IgD-negative memory B cell (primary cell): ENCODE results near the gene ECI2. TPM values are rescaled to one million over a fixed set of nuclear protein-coding genes. Genes with fewer than 3 reads are reported as not detected.
A peak's percentile ranks its signal among the peaks of the same experiment; 100 is the strongest.
"Not testable (repeated sequence)": the region's sequence is repeated elsewhere in the genome, so short reads cannot be mapped to it uniquely, and the experiment has no call there.

Source experiments
- H3K27ac Mint-ChIP-seq, 3 donors: one replicate each; pipeline ENCODE4 v1.8.0; 2020 to 2022; ENCODE audit warnings: mild to moderate bottlenecking in 3 of 3, mixed read lengths in 3 of 3, moderate library complexity in 1 of 3
- H3K27me3 Mint-ChIP-seq: one replicate; pipeline ENCODE4 v1.8.0; 2021; ENCODE audit warnings: mixed read lengths
- H3K36me3 Mint-ChIP-seq: one replicate; pipeline ENCODE4 v1.8.0; 2020; ENCODE audit warnings: mild to moderate bottlenecking, mixed read lengths
- H3K4me1 Mint-ChIP-seq, 3 donors: one replicate each; pipeline ENCODE4 v1.8.0; 2020 to 2022; ENCODE audit warnings: mixed read lengths in 3 of 3, mild to moderate bottlenecking in 1 of 3
- H3K4me3 Mint-ChIP-seq, 4 donors: one replicate each; pipeline ENCODE4 v1.8.0; 2020 to 2022; ENCODE audit warnings: mild to moderate bottlenecking in 4 of 4, mixed read lengths in 4 of 4, moderate library complexity in 3 of 4
- H3K9me3 Mint-ChIP-seq, 3 donors: one replicate each; pipeline ENCODE4 v1.8.0; 2020 to 2021; ENCODE audit warnings: mixed read lengths in 3 of 3, mild to moderate bottlenecking in 1 of 3
- polyA plus RNA-seq: library from polyadenylated mRNA; unstranded; fragments of 300-500 nt; fragmentation: Illumina TruSeq; gene quantifications from one replicate; pipeline ENCODE4 v1.2.3, GENCODE V29; 2021

ECI2 gene
- polyA plus RNA-seq, 1 donor from 2014 or later = 37.0 TPM

GRCh38 chr6:4128748-4129147 lies 6.6 kb downstream of the ECI2 start:
- H3K9me3 Mint-ChIP-seq = no peaks in the 10 kb centered on the region
- peak overlapping the region in 1 of 4 donors; percentile 26 for H3K4me3 Mint-ChIP-seq
- H3K4me1 Mint-ChIP-seq = peaks cover 6 to 14% (median 9%) of the 10 kb centered on the region in 3 donors
- H3K36me3 Mint-ChIP-seq = peaks cover 19% of the 10 kb centered on the region
- H3K27me3 Mint-ChIP-seq = no peaks in the 10 kb centered on the region
- no peak overlapping the region for H3K27ac Mint-ChIP-seq

GRCh38 chr6:4128072-4128471 lies 7.3 kb downstream of the ECI2 start:
- H3K4me3 Mint-ChIP-seq = no peak overlapping the region
- H3K36me3 Mint-ChIP-seq = peaks cover 17% of the 10 kb centered on the region
- H3K27ac Mint-ChIP-seq = no peak overlapping the region
- H3K4me1 Mint-ChIP-seq = peaks cover 2 to 7% (median 2%) of the 10 kb centered on the region in 3 donors
- H3K9me3 Mint-ChIP-seq = no peaks in the 10 kb centered on the region
- no peaks in the 10 kb centered on the region for H3K27me3 Mint-ChIP-seq

- Mint-ChIP-seq H3K27ac (no peak overlapping the region), H3K4me3 (no peak overlapping the region), H3K4me1 (no peaks in the 10 kb centered on the region), H3K27me3 (no peaks in the 10 kb centered on the region), H3K36me3 (peaks cover 17% of the 10 kb centered on the region), H3K9me3 (peaks cover 0 to 3% (median 2%) of the 10 kb centered on the region in 3 donors)
Observed at GRCh38 chr6:4125933-4126864, 9.2 kb downstream of the ECI2 start.

GRCh38 chr6:4125500-4125899 lies 9.9 kb downstream of the ECI2 start:
- H3K36me3 Mint-ChIP-seq = peaks cover 21% of the 10 kb centered on the region
- no peak overlapping the region for H3K27ac Mint-ChIP-seq
- H3K4me1 Mint-ChIP-seq = no peaks in the 10 kb centered on the region
- H3K9me3 Mint-ChIP-seq = peaks cover 0 to 4% (median 2%) of the 10 kb centered on the region in 3 donors
- no peaks in the 10 kb centered on the region for H3K27me3 Mint-ChIP-seq
- no peak overlapping the region for H3K4me3 Mint-ChIP-seq

GRCh38 chr6:4124351-4124750 lies 11.0 kb downstream of the ECI2 start:
- Mint-ChIP-seq H3K27me3 (no peaks in the 10 kb centered on the region), H3K36me3 (peaks cover 23% of the 10 kb centered on the region), H3K27ac (no peak overlapping the region), H3K9me3 (peaks cover 0 to 4% (median 2%) of the 10 kb centered on the region in 3 donors), H3K4me1 (no peaks in the 10 kb centered on the region), H3K4me3 (no peak overlapping the region)

GRCh38 chr6:4115741-4116140 lies 19.6 kb downstream of the ECI2 start:
- Mint-ChIP-seq H3K36me3 (peaks cover 29% of the 10 kb centered on the region), H3K4me1 (no peaks in the 10 kb centered on the region), H3K27ac (no peak overlapping the region), H3K4me3 (no peak overlapping the region), H3K27me3 (peaks cover 7% of the 10 kb centered on the region), H3K9me3 (peaks cover 5 to 21% (median 9%) of the 10 kb centered on the region in 3 donors)

GRCh38 chr6:4114123-4114522 lies 21.3 kb downstream of the ECI2 start:
- Mint-ChIP-seq H3K36me3 (peaks cover 26% of the 10 kb centered on the region), H3K4me1 (no peaks in the 10 kb centered on the region)

GRCh38 chr6:4113649-4114048 lies 21.7 kb downstream of the ECI2 start:
- Mint-ChIP-seq H3K4me3 (peak overlapping the region in 1 of 4 donors; percentile 21), H3K9me3 (peaks cover 5 to 21% (median 9%) of the 10 kb centered on the region in 3 donors), H3K27ac (peak overlapping the region in 1 of 3 donors; percentile 19), H3K4me1 (no peaks in the 10 kb centered on the region), H3K36me3 (peaks cover 26% of the 10 kb centered on the region), H3K27me3 (peaks cover 7% of the 10 kb centered on the region)

More at GRCh38 chr6:4114123-4114522, 21.3 kb downstream of the ECI2 start:
- Mint-ChIP-seq H3K4me3 (no peak overlapping the region), H3K9me3 (peaks cover 5 to 21% (median 9%) of the 10 kb centered on the region in 3 donors), H3K27me3 (peaks cover 7% of the 10 kb centered on the region), H3K27ac (no peak overlapping the region)

- Mint-ChIP-seq H3K27ac (no peak overlapping the region), H3K4me1 (no peaks in the 10 kb centered on the region), H3K27me3 (peaks cover 7% of the 10 kb centered on the region), H3K36me3 (peaks cover 21% of the 10 kb centered on the region), H3K9me3 (peaks cover 5 to 21% (median 9%) of the 10 kb centered on the region in 3 donors), H3K4me3 (no peak overlapping the region)
Observed at GRCh38 chr6:4112366-4112765, 23.0 kb downstream of the ECI2 start.

- not testable (repeated sequence) for H3K27ac Mint-ChIP-seq, H3K27me3 Mint-ChIP-seq, H3K4me3 Mint-ChIP-seq, H3K4me1 Mint-ChIP-seq, H3K36me3 Mint-ChIP-seq
- peaks cover 2 to 15% (median 9%) of the 10 kb centered on the region in 3 donors for H3K9me3 Mint-ChIP-seq
Observed at GRCh38 chr6:4109363-4109815, 26.0 kb downstream of the ECI2 start.

GRCh38 chr6:4108561-4109093 lies 26.7 kb downstream of the ECI2 start:
- no peak overlapping the region for H3K4me3 Mint-ChIP-seq
- H3K9me3 Mint-ChIP-seq = peaks cover 2 to 9% (median 6%) of the 10 kb centered on the region in 3 donors
- H3K4me1 Mint-ChIP-seq = no peaks in the 10 kb centered on the region
- H3K36me3 Mint-ChIP-seq = peaks cover 6% of the 10 kb centered on the region
- H3K27ac Mint-ChIP-seq = no peak overlapping the region
- H3K27me3 Mint-ChIP-seq = peaks cover 5% of the 10 kb centered on the region

GRCh38 chr6:4107873-4108272 lies 27.5 kb downstream of the ECI2 start:
- Mint-ChIP-seq H3K9me3 (peaks cover 2 to 6% (median 4%) of the 10 kb centered on the region in 3 donors), H3K27me3 (peaks cover 5% of the 10 kb centered on the region), H3K36me3 (peaks cover 6% of the 10 kb centered on the region), H3K4me1 (no peaks in the 10 kb centered on the region), H3K27ac (no peak overlapping the region), H3K4me3 (no peak overlapping the region)

- no peaks in the 10 kb centered on the region for H3K4me1 Mint-ChIP-seq
- no peak overlapping the region for H3K27ac Mint-ChIP-seq
- no peaks in the 10 kb centered on the region for H3K27me3 Mint-ChIP-seq
- H3K9me3 Mint-ChIP-seq = no peaks in the 10 kb centered on the region
- H3K4me3 Mint-ChIP-seq = no peak overlapping the region
- H3K36me3 Mint-ChIP-seq = peaks cover 1% of the 10 kb centered on the region
Observed at GRCh38 chr6:4105980-4106536, 29.3 kb downstream of the ECI2 start.

- no peak overlapping the region for H3K27ac Mint-ChIP-seq
- no peak overlapping the region for H3K4me3 Mint-ChIP-seq
- peaks cover 2% of the 10 kb centered on the region for H3K27me3 Mint-ChIP-seq
- no peaks in the 10 kb centered on the region for H3K4me1 Mint-ChIP-seq
- H3K9me3 Mint-ChIP-seq = no peaks in the 10 kb centered on the region
- peaks cover 1% of the 10 kb centered on the region for H3K36me3 Mint-ChIP-seq
Observed at GRCh38 chr6:4103929-4104328, 31.4 kb downstream of the ECI2 start.

- no peaks in the 10 kb centered on the region for H3K9me3 Mint-ChIP-seq
- H3K27ac Mint-ChIP-seq = no peak overlapping the region
- H3K4me1 Mint-ChIP-seq = no peaks in the 10 kb centered on the region
- H3K36me3 Mint-ChIP-seq = peaks cover 1% of the 10 kb centered on the region
- H3K27me3 Mint-ChIP-seq = peaks cover 2% of the 10 kb centered on the region
- no peak overlapping the region for H3K4me3 Mint-ChIP-seq
Observed at GRCh38 chr6:4102687-4103244, 32.6 kb downstream of the ECI2 start.
